Hindlimb muscle (tissue), 1 donor: Measurements from ENCODE around the gene EGFL8. TPM values are rescaled to one million over a fixed set of nuclear protein-coding genes. Genes with fewer than 3 reads are reported as not detected.
"Not testable (repeated sequence)": the region's sequence is repeated elsewhere in the genome, so short reads cannot be mapped to it uniquely, and the experiment has no call there.

Experiments
- DNase-seq: peaks from one replicate; pipeline ENCODE4 v3.0.0-alpha.2; 2013
- polyA plus RNA-seq: library from polyadenylated mRNA; unstranded; fragments of 120-200 nt; gene quantifications from one replicate; pipeline ENCODE4 v1.2.1, GENCODE V29; 2013; ENCODE audit not compliant: insufficient read length

EGFL8 gene
- 29.5 TPM for polyA plus RNA-seq

DNA sequence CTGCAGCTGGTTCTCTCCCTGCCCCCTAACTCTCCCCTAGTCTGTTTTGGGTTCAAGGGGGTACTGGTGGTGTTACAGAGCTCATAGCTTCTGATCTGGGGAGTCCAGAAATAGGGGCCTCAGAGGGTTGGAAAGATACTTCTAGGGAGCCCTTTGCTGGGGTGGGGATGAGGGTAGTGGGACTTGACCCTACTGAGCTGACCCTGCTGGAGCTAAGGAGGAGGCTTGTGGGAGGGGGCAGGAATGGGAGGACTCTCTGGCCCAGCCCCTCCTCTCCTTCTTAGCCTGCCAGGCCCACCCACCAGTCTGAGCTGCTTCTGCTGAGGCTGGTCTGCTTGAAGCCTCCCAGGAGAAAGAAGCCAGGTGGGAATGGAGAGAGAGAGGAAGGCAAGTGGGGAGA is at the start of gene EGFL8:
Gene EGFL8, plus strand, starts transcription at position 301 of the 400 bp plus-strand sequence. CDS start 1,571 bp downstream, outside the sequence.
- no peak for DNase-seq

- DNase-seq, result no peak
Observed at GRCh38 chr6:32114796-32115195, 49.6 kb upstream of the EGFL8 start.

DNA sequence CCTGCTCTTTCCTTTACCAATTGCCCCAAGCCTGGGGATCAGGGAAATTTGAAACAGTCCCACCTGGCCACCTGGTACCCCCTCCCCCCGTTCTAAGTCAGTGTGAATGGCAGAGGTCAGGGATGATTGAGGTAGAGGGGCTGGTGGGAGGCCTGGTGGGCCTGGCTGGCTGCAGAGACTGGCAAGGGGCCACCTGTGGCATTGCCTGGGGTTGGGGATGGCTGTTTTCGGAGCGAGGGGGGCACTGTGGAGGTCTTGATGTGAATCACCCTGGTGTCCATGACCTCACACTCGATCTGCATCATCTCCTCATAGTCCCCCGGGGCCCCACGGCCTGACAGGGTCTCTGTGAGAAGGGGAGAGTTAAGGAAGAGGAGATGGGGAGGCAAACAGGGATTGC is 48.8 kb upstream of the EGFL8 start:
- no peak for DNase-seq

- DNase-seq, result no peak
Observed at GRCh38 chr6:32116674-32117073, 47.7 kb upstream of the EGFL8 start.

GRCh38 chr6:32117461-32117860 is 46.9 kb upstream of the EGFL8 start:
- DNase-seq, result no peak

GRCh38 chr6:32118782-32119628 is 45.4 kb upstream of the EGFL8 start:
- DNase-seq, result peak; percentile 87

DNA sequence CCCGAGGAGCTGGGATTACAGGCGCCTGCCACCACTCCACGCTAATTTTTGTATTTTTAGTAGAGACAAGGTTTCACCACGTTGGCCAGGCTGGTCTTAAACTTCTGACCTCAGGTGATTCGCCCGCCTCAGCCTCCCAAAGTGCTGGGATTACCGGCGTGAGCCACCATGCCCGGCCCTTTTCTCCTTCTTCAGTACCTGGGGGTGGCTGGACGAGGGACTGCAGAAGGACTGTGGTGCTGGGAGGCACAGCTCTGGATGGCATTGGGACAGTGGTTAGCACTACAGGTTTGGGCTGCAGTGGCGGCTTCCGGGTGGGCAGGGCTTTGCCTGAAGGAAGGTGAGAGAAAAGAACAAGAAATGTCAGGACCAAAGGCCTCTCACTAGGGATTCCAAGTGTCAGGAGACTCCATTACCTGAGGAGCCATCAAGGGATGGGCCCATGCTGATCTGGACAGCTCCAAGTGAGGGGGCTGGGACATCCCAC is 43.8 kb upstream of the EGFL8 start:
- no peak for DNase-seq

- no peak for DNase-seq
Observed at GRCh38 chr6:32123681-32124080, 40.7 kb upstream of the EGFL8 start.

GRCh38 chr6:32126880-32127279 is 37.5 kb upstream of the EGFL8 start:
- no peak for DNase-seq

DNA sequence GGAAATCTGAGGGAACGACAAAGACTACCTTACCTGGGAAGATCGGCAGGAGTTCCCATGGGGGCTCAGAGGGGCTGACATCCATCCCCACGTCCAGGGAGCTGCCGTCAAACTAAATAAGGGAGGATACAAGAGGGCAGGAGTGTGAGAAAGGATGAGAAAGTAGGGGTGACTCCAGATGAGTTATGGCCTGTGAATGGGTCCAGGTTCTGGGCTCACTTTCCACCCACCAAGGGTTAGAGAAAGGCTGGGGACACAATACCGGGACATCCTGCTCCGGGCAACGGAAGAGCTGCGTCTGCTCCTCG is 37.0 kb upstream of the EGFL8 start:
- DNase-seq, result no peak

- peak; percentile 99 for DNase-seq
Observed at GRCh38 chr6:32127717-32128592, 36.4 kb upstream of the EGFL8 start, which contains the start of gene ATF6B. Gene ATF6B (minus strand): TSS chr6:32128246. CDS start chr6:32128207, 39 bp downstream.

- DNase-seq, result no peak
Observed at GRCh38 chr6:32128751-32129296, 35.6 kb upstream of the EGFL8 start.

DNA sequence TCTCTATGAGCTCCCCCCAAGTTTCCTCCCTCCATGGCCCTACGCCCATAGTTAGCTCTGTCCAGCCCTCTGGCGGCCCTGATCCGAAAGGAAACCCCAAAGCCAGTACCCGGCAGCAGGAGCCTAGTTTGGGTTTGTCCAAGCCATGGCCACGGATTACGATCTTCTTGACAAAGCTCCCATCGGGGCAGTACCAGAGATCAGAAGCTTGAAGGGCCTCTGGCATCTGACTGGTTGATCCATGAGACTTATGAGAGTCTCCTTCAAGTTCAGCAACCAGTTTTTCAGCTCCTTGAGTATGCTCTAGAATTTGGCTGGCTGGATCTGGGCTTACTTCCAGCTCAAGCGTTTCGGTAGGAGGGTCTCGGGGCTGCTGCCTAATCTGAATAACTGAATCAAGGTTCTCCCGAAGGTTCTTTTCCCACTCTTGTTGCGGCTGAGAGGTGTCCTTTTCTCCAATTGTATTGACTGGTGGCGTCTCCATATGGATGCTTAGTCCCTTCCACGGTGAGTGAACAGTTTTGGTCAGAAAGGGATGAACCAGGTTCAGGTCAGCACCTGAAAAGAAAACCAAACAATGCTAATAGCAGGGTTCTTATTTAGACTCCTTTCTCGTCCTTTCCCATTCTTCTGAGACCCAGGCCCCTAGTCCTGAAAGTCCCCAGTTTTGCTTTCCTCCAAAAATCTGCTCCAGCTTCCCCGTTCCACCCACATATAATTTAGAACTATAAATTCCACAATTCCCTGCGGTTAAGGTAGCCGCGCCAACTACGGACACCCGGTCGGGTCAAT is 34.9 kb upstream of the EGFL8 start:
- DNase-seq, result no peak

DNA sequence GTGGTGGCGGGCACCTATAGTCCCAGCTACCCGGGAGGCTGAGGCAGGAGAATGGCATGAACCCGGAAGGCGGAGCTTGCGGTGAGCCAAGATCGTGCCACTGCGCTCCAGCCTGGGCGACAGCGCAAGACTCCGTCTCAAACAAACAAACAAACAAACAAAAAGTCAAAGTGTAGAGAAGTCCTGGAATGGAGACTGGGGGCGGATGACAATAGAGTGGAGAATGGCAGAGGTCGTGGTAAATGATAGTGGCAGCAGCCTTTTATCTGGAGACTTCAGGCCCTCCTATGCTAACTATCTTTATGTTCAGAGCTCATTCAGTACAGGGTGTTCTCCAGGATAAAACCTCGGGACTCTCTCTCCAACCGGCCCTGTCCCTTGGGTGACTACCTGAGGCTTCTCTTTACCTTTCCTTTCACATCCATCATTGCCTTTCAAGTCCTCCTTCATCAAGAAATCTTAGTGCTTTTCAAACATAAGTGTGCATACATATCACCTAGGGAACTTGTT is 32.9 kb upstream of the EGFL8 start:
- DNase-seq, result no peak

DNA sequence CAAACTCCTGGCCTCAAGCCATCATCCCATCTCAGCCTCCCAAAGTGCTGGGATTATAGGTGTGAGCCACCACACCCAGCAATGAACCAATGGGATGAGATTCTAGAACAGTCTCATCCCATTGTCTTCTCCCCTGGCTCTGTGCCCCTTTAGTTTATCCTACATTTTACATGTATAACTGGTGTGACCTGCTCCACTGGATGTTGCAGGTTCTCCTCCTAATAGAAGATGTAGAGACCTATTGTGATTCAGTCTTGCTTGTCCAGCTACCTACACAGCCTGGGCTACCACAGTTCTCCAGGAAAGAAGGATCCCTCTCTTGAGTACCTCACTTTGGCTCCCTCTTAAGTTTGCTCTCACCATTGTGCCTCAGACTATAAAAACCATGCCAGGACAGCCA is 32.3 kb upstream of the EGFL8 start:
- DNase-seq, result no peak

GRCh38 chr6:32133786-32134185 is 30.6 kb upstream of the EGFL8 start:
- DNase-seq, result no peak

- no peak for DNase-seq
Observed at GRCh38 chr6:32137454-32137853, 26.9 kb upstream of the EGFL8 start.

DNA sequence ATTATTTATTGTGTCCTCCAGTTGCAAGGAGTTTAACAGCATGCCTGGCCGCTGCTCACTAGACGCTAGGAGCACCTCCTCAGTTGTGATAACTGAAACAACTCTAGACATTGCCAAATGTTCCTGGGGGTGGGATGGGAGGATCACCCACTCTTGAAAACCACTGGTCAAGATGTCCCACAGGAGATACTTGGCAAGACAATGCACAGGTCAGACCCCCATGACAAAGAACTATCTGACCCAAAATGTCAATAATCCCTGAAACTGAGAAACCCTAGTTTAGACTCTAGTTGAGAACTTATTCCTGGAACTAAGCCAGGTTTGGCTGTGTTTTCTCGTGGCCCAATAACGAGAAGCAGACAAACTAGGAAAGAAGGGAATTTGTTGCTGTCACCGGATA is 24.8 kb upstream of the EGFL8 start:
- no peak for DNase-seq

- DNase-seq, result no peak
Observed at GRCh38 chr6:32140420-32141046, 23.9 kb upstream of the EGFL8 start.

DNA sequence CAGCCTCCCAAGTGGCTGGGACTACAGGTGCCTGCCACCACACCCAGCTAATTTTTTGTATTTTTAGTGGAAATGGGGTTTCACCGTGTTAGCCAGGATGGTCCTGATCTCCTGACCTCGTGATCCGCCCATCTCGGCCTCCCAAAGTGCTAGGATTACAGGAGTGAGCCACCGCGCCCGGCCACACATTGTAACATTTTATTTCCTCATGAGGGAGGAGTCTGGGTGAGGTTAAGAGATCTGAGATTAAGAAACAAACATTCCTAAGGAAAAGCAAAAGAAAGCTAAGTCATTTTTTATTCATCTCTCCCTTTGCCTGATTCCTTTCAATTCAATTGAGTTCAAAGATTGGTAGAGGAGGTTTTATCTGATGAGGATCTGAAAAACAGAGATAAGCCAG is 20.2 kb upstream of the EGFL8 start:
- DNase-seq, result not testable (repeated sequence)

- no peak for DNase-seq
Observed at GRCh38 chr6:32146287-32146686, 18.1 kb upstream of the EGFL8 start.

DNA sequence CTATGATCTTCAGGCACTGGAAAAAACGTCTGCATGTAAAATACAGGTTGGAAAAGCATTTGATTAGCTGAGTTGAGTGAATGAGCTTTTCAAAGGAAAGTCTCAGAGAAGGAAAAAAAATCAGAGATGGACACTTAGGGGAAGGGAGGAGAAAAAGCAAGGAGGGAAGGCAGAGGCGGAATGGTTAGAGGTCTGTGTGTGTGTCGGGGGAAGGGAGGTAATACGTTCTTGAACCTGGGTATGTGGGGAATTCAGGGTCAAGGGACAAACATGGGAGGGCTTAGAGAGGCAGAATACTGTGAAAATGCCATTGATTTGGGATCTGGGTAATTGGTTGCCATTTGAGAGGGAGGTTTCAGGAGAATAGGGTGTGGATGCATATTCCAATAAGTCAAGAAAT is 17.7 kb upstream of the EGFL8 start:
- no peak for DNase-seq
